ENCODE results near the gene PDGFD.
"Not testable (repeated sequence)": the region's sequence is repeated elsewhere in the genome, so short reads cannot be mapped to it uniquely, and the experiment has no call there.

PDGFD gene

DNA sequence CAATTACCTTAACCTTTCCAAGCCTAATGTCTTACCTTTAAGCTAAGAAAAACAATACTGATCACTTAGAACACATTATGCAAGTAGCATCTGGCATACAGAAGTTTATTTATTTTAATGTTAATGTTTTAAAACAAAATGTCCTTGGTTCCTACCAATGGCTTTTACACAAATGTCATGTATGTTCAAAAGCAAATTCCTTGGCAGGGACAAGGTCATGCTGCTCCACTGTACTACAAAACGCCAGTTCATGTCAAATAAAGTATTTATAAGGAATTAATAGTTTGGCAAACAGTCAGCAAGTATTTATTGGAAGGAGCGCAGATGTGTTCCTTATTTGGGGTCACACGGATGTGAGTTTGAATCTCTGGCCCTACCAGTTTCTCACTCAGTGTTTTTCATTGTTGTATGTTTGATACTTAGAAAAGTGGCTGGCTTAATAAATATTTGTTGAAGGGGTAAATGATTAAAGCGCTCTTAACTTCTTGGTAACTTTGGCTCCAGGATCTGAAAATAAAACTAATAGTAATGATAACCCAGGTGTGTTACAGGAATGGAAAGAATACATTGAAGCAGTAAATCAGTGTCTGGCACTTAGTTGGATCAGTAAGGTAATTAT, 108.9 kb downstream of the PDGFD start:
- no peak for DNase-seq (ENCODE audit: low read depth)

DNA sequence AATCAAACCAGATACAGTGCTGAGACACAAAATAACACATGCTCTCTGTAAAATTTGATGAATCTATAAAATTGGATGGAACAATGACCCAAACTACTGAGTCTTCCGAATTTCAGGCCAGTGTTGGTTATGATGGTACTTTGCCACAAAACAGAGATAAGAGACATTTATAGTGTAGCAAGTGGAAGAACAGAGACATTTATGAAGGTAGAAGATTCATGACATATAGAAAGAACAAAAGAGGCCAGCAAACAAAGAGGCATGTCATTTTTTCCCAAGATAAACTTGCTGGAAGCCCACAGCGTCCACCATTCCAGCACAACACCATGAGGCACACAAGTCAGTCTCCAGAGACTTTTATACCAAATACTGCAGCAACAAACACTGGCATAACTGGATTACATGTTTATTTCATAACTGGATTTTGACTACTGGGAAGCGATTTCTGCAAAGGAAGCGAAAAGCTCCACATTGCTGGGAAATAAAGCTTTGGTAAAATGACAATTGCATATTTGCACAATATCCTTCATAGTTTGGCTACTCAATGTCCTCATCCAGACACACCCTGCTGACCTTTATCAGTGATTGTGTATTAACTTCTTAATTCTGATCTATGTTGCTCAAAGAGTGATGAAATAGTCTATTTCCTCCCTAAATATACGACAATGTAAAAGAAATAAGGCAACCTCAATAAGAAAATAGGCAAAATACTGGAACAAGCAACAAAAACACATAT, 110.0 kb downstream of the PDGFD start:
- no peak for DNase-seq (ENCODE audit: low read depth)

DNA sequence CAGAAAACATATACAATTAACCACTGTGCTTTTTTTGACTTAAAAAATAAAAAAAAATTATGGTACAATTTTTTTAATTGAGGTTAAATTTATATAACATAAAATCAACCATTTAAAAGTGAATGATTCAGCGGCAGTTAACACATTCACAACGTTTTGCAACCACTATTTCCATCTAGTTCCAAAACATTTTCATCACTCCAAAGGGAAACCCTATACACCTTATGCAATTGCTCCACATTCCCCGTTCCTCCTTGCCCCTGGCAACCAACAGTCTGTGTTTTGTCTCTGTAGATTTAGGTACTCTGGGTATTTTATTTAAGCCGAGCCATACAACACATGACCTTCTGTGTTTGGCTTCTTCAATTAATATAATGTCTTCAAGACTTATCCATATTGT, 112.2 kb downstream of the PDGFD start:
- peak; percentile 53 for DNase-seq (ENCODE audit: low read depth)

DNA sequence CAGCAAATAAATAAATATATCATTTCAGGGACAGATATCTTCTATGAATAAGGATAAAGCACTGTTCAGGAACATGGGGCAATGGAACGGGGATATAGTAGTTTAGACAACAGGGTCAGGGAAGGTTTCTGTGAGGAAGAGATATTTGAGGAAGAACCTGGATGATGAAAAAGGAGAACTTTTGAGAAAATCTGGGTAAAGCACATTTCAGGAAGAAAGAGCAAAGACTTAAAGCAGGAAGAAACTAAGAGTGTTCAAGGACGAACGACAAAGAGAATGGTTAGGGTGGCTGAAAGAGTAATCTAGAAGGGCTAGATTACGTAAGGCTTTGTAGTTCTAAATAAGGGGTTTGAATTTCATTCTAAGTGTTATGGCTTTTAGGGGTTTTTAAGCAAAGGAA, 114.8 kb downstream of the PDGFD start:
- DNase-seq (ENCODE audit: low read depth): no peak

DNA sequence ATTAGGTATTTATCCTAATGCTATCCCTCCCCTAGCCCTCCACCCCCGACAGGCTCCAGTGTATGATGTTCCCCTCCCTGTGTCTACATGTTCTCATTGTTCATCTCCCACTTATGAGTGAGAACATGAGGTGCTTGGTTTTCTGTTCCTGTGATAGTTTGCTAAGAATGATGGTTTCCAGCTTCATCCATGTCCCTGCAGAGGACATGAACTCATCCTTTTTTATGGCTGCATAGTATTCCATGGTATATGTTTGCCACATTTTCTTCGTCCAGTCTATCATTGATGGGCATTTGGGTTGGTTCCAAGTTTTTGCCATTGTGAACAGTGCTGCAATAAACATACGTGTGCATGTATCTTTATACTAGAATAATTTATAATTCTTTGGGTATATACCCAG, 117.1 kb downstream of the PDGFD start:
- not testable (repeated sequence) for DNase-seq (ENCODE audit: low read depth)

DNA sequence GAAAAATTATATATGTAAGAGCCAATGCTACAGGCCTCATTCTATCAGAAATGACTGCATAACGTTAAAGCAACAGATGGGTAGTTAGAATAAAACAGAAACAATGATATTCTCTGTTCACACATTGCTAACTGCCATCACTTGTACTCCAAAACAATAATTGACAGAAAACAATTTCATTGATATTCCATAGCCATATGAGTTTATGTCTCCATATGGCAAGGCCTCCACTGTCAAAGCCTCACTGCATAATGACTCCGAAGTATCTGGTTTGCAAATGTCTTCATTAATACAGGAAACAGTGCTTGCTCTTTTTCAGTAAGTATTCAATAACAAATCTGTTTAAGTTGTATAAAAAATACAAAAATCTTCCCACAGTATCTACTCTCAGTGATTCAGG, 117.6 kb downstream of the PDGFD start:
- no peak for DNase-seq (ENCODE audit: low read depth)

DNA sequence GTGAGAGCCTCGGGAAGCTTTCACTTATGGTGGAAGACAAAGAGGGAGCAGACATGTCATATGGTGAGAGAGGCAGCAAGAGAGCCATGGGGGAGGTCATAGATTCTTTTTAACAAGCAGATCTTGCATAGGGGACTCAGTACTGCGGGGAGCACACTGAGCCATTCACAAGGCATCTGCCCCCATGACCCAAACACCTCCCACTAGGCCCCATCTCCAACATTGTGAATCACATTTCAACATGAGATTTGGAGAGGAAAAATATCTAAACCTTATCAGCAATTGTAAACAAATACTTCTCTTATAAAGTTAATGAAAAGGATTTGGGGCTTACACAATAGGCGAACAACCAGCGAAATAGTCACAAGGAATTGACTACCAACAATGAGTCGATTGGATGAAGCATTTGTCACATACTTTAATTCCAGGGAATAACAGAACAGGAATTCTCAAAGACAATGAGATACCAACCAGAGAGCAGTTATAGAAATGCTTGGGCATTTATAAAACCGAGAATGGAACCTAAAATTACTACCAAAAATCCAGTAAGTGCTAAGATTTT, 120.2 kb downstream of the PDGFD start:
- peak; percentile 87 for DNase-seq (ENCODE audit: low read depth)

DNA sequence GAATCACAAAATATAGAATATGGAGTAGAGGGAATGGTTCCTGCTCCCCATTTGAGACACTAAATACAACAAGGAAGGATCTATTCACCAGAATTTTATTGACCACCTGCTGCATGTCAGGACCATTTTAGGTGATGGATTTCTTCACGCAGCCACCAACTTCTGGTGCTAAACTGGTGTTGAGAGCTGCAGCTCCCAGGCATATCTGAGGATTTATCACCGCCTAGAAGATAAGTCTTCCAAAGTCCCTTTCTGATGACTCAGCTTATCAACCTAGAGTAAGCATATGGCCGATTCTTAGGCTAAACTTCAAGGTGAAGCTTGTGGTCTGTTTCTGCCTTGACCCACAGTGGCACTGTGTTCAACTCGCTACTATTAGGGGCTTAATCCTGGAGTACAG, 120.8 kb downstream of the PDGFD start:
- peak; percentile 60 for DNase-seq (ENCODE audit: low read depth)

DNA sequence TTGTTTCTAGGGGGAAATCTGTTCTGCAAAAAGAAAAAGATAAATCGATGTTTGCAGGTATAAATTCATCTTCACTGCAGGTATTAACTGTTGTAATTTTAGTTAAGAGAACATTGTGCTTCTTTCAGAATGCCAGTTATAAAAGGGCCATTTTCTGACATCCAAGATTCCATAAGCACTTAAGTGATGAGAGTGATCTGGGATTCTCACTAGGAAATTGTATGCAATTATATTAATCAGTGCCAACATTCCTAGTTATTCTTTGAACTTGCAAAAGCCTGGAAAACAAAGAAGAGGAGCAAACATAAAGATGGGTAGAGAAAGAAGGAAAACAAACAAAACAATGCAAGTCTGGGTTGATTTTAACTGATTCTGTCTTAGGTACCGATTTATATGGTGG, 122.2 kb downstream of the PDGFD start:
- no peak for DNase-seq (ENCODE audit: low read depth)

DNA sequence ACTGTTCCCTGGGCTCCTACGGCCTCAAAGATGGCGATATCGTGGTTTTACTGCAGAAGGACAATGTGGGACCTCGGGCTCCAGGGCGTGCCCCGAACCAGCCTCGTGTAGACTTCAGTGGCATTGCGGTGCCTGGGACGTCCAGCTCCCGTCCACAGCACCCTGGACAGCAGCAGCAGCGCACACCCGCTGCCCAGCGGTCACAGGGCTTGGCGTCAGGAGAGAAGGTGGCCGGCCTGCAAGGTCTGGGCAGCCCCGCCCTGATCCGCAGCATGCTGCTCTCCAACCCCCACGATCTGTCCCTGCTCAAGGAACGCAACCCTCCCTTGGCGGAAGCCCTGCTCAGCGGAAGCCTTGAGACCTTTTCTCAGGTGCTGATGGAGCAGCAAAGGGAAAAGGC, 127.0 kb downstream of the PDGFD start:
- DNase-seq (ENCODE audit: low read depth): no peak

DNA sequence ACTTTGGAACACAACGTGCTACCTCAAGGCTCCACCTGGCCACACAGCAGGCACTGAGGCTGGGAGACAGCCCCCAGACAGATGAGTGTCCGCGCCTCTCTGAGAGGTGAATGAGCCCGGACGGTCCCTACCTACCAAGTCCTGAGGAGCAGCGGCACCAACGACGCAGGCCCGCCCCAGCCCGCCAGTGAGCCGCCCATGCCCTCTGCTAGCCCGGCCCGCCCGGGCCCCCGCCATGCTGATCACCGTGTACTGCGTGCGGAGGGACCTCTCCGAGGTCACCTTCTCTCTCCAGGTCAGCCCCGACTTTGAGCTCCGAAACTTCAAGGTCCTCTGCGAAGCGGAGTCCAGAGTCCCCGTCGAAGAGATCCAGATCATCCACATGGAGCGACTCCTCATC, 127.4 kb downstream of the PDGFD start, which contains the start of gene DDI1:
DDI1 (plus strand) TSS at position 53 of the 400 bp plus-strand sequence; CDS start at position 236, 183 bp downstream.
- no peak for DNase-seq (ENCODE audit: low read depth)

DNA sequence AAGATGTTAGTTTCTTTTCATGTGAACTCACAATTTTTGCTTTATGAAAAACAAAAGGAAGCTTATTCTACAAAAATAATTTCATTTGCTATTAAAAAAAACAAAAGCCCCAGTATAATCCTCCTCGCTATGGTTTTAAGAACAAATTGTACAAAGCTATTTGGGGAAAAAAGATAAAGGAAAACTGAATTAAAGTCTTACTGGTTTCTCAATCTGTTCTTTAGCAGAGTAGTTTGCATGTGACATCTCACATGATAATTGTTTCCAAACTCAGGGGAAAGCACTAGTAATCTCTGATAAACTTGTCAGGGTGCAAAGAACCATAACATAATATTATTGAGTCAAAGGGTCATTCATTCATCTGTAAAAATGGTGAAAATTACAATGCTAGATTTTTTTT, 130.4 kb downstream of the PDGFD start:
- peak; percentile 90 for DNase-seq (ENCODE audit: low read depth)

DNA sequence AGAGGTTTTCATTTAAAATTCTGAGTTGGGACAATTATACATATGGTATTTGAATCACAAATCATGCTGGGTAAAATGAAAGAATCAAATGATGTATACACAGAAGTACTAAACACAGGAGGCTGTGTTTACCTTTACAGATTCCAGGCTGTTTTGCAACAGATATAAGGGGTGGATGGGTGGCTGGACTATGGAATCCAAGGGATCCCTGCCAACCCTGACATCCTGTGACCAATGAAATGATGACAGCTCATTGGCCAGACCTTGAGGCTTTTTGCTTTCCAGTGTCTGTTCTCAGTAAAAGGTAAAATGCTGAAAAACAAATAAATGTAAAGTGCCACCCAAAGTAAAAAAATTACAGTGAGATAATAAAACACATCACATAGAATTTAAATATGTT, 130.8 kb downstream of the PDGFD start:
- peak; percentile 98 for DNase-seq (ENCODE audit: low read depth)

DNA sequence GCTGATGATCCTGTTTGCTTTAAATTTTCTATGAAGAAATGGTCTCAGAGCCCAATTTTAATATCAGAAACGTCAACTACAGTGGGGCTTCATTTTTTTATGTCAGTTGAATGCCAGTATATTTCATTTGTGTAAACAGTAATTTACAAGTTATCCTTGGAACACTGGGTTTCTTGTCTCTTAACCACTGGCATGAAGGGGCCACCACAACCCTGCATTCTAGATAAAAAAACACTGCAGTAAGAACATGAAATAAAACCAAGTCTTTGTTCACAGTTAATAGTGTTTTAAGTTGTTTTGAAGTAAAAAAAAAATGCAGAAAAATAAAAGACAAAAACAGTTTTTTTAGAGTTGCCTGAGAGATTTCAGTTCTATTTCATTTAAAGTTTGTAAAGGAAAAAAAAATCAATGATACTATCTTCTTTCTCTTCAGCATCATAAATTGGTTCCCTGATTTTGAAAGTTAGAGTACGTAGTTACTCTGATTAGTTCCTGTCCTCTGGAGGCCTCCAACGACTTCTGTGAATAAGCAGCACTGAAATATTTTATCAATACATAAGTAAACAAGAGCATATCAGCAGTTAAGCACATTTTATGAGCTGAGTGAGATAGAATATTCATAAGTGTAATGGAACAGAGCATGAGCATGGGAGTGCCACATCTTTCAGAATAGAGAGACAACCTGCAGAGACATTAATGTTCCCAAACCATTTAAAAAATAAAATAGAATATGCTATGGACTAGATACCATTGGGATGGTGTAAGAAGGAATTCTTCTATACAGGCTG, 135.3 kb downstream of the PDGFD start:
- peak; percentile 89 for DNase-seq (ENCODE audit: low read depth)

DNA sequence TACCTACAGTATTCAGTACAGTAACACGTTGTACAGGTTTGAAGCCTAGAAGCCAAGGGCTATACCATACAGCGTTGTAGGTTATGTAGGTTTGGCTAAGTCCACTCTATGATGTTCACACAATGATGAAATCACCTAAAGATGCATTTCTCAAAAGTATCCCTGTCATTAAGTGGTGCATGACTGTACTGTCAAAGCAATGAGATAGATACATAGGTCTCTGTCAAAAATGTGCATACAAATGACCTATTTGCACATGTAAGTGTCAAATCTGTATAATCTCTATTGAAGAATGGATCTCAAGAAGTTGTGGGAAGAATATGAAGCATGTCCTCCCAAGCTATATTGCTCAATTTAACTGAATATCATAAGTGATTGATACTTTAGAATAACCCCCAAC, 139.4 kb downstream of the PDGFD start:
- DNase-seq (ENCODE audit: low read depth): no peak

DNA sequence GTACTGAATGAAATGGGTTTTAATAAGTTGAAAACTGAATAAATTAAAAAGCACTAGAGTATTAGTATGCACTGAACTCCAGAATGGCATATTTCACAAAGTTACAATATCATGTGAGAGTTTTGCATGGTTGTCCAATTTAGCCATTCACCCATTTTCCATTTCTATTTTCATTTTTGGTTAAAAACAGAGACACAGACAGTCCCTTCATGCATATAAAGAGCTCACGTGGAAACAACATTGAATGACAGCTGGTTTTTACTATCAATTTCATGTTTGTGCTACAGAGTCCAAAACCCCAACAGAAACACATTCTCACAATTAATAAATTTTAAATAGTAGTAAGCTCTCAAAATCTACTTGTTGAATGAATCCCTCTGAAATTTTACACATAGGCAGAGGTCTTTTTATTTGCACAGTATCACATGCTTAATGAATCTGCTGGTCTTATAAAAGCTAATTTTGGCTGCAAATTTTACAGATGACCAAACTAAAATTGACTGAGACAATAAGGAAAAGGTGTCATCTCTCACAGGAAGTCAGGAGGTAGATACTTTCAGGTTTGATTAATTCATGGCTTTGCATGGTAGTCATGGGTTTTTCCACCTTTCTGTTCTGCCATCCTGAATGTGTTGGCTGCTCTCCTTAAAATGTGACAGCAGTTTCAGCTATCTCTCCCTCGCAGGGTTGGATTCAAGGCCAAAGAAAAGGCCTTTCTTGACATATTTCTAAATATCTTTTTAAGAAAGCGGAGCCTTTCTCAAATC, 148.1 kb downstream of the PDGFD start:
- DNase-seq (ENCODE audit: low read depth): no peak

DNA sequence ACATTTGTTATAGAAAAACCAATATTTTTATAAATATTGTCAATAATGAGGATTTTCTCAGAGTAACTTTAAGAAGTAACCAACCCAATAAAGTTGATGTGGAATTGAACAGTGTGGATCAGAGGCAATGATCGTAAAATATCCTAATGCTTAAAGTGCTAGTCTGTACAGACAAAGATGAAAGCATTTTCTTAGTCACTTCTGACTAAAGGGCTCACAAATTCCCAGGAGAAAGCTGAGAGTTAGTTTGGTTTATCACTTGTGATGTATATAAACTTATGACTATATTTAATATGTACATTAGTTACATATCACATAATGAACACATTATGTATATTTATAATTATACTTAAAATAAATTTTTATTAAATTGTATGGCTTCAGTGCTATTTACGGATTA, 152.9 kb downstream of the PDGFD start:
- DNase-seq (ENCODE audit: low read depth): peak; percentile 20

DNA sequence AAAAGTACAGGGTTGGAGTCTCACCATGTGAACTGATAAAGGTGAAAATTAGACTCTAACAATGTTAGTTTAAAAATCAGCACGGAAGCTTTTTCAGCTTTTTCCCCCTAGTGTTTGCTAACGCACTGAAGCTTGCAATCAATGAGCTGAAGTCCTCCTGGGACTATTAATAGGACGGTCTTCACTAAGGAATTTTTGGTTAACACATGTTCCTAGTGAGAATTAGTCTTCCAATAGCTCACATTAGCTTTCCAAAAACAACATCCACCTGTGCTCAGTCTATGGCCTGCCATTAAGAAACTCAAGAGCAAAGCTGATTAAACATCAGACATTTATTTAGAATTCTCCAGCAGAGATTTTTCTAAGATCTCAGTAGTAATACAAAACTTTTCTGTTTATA, 154.2 kb downstream of the PDGFD start:
- DNase-seq (ENCODE audit: low read depth): no peak

DNA sequence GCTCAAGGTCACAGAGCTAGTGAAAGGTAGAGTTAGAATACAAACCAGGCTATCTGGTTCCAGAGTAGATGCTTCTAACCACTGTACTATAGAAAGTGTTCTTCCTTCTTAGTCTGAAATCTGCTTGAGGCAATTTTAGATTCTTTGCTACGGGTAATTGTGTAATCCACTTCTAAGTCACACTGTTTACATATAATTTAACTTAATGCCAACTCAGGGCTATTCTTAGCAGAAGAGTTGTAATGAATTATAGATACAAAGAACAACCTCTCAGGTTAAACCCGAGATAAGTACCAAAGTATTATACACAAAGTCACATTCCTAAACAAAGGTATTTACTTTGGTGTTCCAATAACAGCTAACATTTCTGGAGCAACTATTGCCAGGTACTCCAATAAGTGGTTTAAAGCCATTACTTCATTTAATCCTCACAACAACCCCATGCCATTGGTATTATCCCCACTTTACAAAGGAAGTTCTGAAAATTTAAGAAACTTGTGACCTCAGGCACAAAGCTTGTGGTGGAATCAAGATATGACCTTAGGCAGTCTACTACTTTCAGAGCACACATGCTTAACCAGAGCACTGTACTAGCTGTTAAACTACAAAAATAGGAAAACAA, 158.6 kb downstream of the PDGFD start:
- DNase-seq (ENCODE audit: low read depth): peak; percentile 75

DNA sequence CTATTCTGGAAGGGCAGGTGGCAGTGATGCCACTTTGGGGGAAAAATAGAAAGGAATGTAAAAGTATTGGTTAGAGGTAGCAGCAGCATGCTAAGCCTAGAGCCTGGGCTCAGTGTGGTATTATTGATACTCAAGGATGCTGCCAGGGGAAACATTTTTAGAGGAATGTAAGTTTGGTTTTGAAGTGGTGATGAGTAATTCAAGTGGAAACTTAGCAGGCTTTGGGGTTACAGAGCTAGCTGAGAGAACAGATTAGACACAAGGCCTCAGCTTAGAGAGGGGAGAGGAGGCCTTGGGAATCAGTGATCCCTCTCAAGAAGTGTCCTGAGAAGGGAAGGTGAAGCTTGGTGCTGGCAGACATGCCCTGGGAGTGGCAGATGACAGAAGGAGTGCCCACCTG, 160.5 kb downstream of the PDGFD start:
- peak; percentile 72 for DNase-seq (ENCODE audit: low read depth)

DNA sequence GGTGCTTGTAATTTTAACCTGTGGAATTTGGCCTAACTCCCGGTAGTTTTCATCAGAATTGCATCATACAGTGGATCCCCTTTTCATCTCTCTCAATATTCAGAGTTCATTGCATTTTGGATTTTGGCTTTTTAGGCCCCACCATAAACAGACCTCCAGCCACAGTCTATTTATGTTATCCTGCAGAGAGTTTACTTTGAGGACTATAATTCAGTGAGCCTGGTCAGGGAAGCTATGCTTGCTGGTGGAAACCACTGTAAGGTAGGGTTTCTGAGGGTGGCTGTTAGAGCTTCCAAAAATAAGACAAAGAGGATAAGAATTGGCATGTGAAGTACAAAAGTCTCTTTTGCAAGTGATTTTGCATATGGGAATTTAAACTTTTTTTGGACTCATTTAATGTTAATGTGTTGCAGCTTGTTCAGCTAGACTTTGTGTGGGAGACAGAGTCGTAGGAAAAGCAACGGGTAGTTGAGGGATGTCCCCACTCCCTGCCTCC, 162.3 kb downstream of the PDGFD start:
- DNase-seq (ENCODE audit: low read depth): peak; percentile 42
